ENCODE data around the gene TEX44.
"Not testable (repeated sequence)": the region's sequence is repeated elsewhere in the genome, so short reads cannot be mapped to it uniquely, and the experiment has no call there.

TEX44 gene

GRCh38 chr2:231592636-231593145, at the start of gene TEX44:
Gene TEX44, plus strand, starts transcription at chr2:231592864. Its CDS starts 88 bp downstream, at chr2:231592952.
- DNase-seq (ENCODE audit: extremely low spot score, insufficient read length, low read depth) (no peak), FAIRE-seq (no peak)

- DNase-seq (ENCODE audit: extremely low spot score, insufficient read length, low read depth) (peak; percentile 81), FAIRE-seq (peak; percentile 100)
Observed at GRCh38 chr2:231545105-231545902, 47.4 kb upstream of the TEX44 start.

GRCh38 chr2:231546014-231546715, 46.5 kb upstream of the TEX44 start:
- DNase-seq (ENCODE audit: extremely low spot score, insufficient read length, low read depth) = no peak
- FAIRE-seq = peak; percentile 5

GRCh38 chr2:231547315-231548110, 45.2 kb upstream of the TEX44 start:
- no peak for DNase-seq (ENCODE audit: extremely low spot score, insufficient read length, low read depth)
- no peak for FAIRE-seq

GRCh38 chr2:231548752-231549151, 43.9 kb upstream of the TEX44 start:
- DNase-seq (ENCODE audit: extremely low spot score, insufficient read length, low read depth) (no peak), FAIRE-seq (no peak)

GRCh38 chr2:231549446-231550239, 43.0 kb upstream of the TEX44 start:
- FAIRE-seq (no peak), DNase-seq (ENCODE audit: extremely low spot score, insufficient read length, low read depth) (no peak)

- no peak for FAIRE-seq
Observed at GRCh38 chr2:231552752-231553151, 39.9 kb upstream of the TEX44 start.

GRCh38 chr2:231554327-231554726, 38.3 kb upstream of the TEX44 start:
- no peak for FAIRE-seq
- DNase-seq (ENCODE audit: extremely low spot score, insufficient read length, low read depth) = no peak

More at GRCh38 chr2:231552752-231553151, 39.9 kb upstream of the TEX44 start:
- DNase-seq (ENCODE audit: extremely low spot score, insufficient read length, low read depth) = no peak

GRCh38 chr2:231554748-231555545, 37.7 kb upstream of the TEX44 start:
- DNase-seq (ENCODE audit: extremely low spot score, insufficient read length, low read depth) (no peak), FAIRE-seq (peak; percentile 69)

- DNase-seq (ENCODE audit: extremely low spot score, insufficient read length, low read depth); FAIRE-seq: not testable (repeated sequence)
Observed at GRCh38 chr2:231556496-231556895, 36.2 kb upstream of the TEX44 start.

- no peak for DNase-seq (ENCODE audit: extremely low spot score, insufficient read length, low read depth)
- no peak for FAIRE-seq
Observed at GRCh38 chr2:231556981-231557380, 35.7 kb upstream of the TEX44 start.

GRCh38 chr2:231557571-231558217, 35.0 kb upstream of the TEX44 start:
- peak; percentile 92 for FAIRE-seq

GRCh38 chr2:231563378-231563961, 29.2 kb upstream of the TEX44 start:
- FAIRE-seq (peak; percentile 75), DNase-seq (ENCODE audit: extremely low spot score, insufficient read length, low read depth) (peak; percentile 46)

More at GRCh38 chr2:231557571-231558217, 35.0 kb upstream of the TEX44 start:
- peak; percentile 77 for DNase-seq (ENCODE audit: extremely low spot score, insufficient read length, low read depth)

GRCh38 chr2:231565887-231566594, 26.6 kb upstream of the TEX44 start:
- no peak for FAIRE-seq

GRCh38 chr2:231567159-231567558, 25.5 kb upstream of the TEX44 start:
- no peak for FAIRE-seq
- DNase-seq (ENCODE audit: extremely low spot score, insufficient read length, low read depth) = no peak

More at GRCh38 chr2:231565887-231566594, 26.6 kb upstream of the TEX44 start:
- no peak for DNase-seq (ENCODE audit: extremely low spot score, insufficient read length, low read depth)

- DNase-seq (ENCODE audit: extremely low spot score, insufficient read length, low read depth) (no peak), FAIRE-seq (no peak)
Observed at GRCh38 chr2:231568098-231568784, 24.4 kb upstream of the TEX44 start.
